ENCODE results near the gene ZNF146.

The ZNF146 gene

DNA sequence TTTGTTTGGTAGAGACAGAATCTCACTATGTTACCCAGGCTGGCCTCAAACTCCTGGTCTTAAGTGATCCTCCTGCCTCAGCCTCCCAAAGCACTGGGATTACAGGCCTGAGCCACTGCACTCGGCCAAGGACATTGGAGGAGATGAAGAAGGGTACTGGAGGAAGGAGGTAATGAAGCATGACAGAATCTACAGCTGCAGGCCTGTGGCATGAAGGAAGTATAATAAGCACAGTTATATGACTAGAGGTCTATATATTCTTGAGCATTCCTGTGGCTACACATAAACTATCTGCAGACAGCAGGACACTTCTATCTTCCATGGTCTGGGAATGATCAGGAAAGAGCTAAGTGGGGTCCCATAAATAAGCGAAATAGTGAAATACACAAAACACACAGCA, 18.7 kb upstream of the ZNF146 start:
- TF ChIP-seq, protein P1, sequence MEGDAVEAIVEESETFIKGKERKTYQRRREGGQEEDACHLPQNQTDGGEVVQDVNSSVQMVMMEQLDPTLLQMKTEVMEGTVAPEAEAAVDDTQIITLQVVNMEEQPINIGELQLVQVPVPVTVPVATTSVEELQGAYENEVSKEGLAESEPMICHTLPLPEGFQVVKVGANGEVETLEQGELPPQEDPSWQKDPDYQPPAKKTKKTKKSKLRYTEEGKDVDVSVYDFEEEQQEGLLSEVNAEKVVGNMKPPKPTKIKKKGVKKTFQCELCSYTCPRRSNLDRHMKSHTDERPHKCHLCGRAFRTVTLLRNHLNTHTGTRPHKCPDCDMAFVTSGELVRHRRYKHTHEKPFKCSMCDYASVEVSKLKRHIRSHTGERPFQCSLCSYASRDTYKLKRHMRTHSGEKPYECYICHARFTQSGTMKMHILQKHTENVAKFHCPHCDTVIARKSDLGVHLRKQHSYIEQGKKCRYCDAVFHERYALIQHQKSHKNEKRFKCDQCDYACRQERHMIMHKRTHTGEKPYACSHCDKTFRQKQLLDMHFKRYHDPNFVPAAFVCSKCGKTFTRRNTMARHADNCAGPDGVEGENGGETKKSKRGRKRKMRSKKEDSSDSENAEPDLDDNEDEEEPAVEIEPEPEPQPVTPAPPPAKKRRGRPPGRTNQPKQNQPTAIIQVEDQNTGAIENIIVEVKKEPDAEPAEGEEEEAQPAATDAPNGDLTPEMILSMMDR (IDR thresholded peaks at IDR 0.05; ENCODE audit: insufficient read depth, low read depth, low read length, missing control alignments) = no peak
- peak; percentile 38 for DNase-seq (ENCODE audit: low read depth)

GRCh38 chr19:36198119-36198518, 16.8 kb upstream of the ZNF146 start:
- TF ChIP-seq, protein P1 (IDR thresholded peaks at IDR 0.05; ENCODE audit: insufficient read depth, low read depth, low read length, missing control alignments) = no peak
- H3K4me3 ChIP-seq (ENCODE audit: low read depth, low read length) = no peak overlapping the region
- no peak for DNase-seq (ENCODE audit: low read depth)

More for the DNA sequence above, 18.7 kb upstream of the ZNF146 start:
- H3K4me3 ChIP-seq (ENCODE audit: low read depth, low read length) = no peak overlapping the region

DNA sequence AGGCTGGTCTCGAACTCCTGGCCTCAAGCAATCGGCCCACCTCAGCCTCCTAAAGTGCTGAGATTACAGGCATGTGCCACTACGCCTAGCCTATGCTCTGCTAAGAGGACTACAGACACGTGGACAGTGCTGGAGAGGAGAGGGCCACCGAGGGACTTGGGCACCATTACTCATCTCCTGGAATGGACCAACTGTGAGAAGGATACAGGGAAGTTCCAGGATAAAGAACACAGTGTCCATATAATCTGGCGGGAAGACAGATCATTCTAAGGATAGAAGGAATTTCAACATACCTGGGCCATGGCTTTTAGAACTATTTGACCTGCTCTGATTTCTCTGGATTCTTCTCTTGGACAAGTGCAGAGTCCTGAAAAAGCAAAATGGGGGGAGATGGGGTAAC, 13.2 kb upstream of the ZNF146 start:
- no peak for DNase-seq (ENCODE audit: low read depth)
- TF ChIP-seq, protein P1 (IDR thresholded peaks at IDR 0.05; ENCODE audit: insufficient read depth, low read depth, low read length, missing control alignments) = no peak
- H3K4me3 ChIP-seq (ENCODE audit: low read depth, low read length) = no peak overlapping the region

GRCh38 chr19:36203293-36203692, 11.6 kb upstream of the ZNF146 start:
- DNase-seq (ENCODE audit: low read depth) = no peak
- no peak overlapping the region for H3K4me3 ChIP-seq (ENCODE audit: low read depth, low read length)
- TF ChIP-seq, protein P1 (IDR thresholded peaks at IDR 0.05; ENCODE audit: insufficient read depth, low read depth, low read length, missing control alignments) = no peak

GRCh38 chr19:36207605-36208252, 7.2 kb upstream of the ZNF146 start:
- H3K4me3 ChIP-seq (ENCODE audit: low read depth, low read length) = no peak overlapping the region
- peak; percentile 72 for DNase-seq (ENCODE audit: low read depth)
- TF ChIP-seq, protein P1 (IDR thresholded peaks at IDR 0.05; ENCODE audit: insufficient read depth, low read depth, low read length, missing control alignments) = no peak

DNA sequence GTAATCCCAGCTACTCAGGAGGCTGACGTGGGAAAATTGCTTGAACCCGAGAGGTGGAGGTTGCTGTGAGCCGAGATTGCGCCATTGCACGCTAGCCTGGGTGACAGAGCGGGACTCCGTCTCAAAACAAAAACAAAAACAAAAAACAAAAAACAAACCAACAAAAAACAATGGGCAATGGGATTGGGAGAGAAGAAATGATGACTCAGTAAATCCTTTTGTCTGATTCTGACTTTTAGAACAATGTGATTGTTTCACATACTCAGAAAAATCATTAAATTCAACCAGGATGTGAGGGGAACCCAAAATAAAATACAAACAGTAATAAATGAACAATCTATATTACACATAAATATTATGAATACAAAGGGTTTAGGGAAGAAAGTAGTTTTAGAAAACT, 5.5 kb upstream of the ZNF146 start:
- H3K4me3 ChIP-seq (ENCODE audit: low read depth, low read length) = no peak overlapping the region
- TF ChIP-seq, protein P1 (IDR thresholded peaks at IDR 0.05; ENCODE audit: insufficient read depth, low read depth, low read length, missing control alignments) = no peak
- DNase-seq (ENCODE audit: low read depth) = no peak

- H3K4me3 ChIP-seq (ENCODE audit: low read depth, low read length) = no peak overlapping the region
- TF ChIP-seq, protein P1 (IDR thresholded peaks at IDR 0.05; ENCODE audit: insufficient read depth, low read depth, low read length, missing control alignments) = no peak
These were observed 4.4 kb upstream of the ZNF146 start for GRCh38 chr19:36210497-36210896.

More at GRCh38 chr19:36210497-36210896, 4.4 kb upstream of the ZNF146 start:
- DNase-seq (ENCODE audit: low read depth) = no peak
